A549 (cell line): ENCODE results near the gene BNC2. TPM values are rescaled to one million over a fixed set of nuclear protein-coding genes. Genes with fewer than 3 reads are reported as not detected.
A peak's percentile ranks its signal among the peaks of the same experiment; 100 is the strongest.

Source experiments
- ATAC-seq, 2 experiments: fragments of 200-7000 bp in 1 of 2; fragments of >200 bp in 1 of 2; cut with Nextera tagmentation in 1 of 2; cut with Tn5 transposase in 1 of 2; 3 replicates each; pipeline versions ENCODE4 v1.8.0 to v1.9.1; 2018 to 2020; ENCODE audit warnings: mild to moderate bottlenecking in 1 of 2, moderate library complexity in 1 of 2
- CTCF ChIA-PET: fragments of 300-600 bp; sonication (Branson Sonifier 250); formaldehyde crosslinking; extraction: SDS; loops from one replicate; lab custom pipeline; 2021; ENCODE audit warnings: antibody characterized with exemption, inconsistent platforms; lab: Yijun Ruan, JAX
- POLR2A ChIA-PET: fragments of 350-600 bp; formaldehyde crosslinking; extraction: SDS; loops from one replicate; lab custom pipeline; 2021; ENCODE audit warnings: antibody characterized with exemption, inconsistent platforms; lab: Yijun Ruan, JAX
- DNase-seq, 2 experiments: peaks; one replicate each; pipeline versions ENCODE4 v3.0.0 to v3.0.0-alpha.2; 2011 to 2016; ENCODE audit warnings: low read depth in 1 of 2, low spot score in 1 of 2
- FAIRE-seq: peaks from 2 replicates; lab custom pipeline; 2011; peaks lifted over from hg19 to GRCh38; lab: Jason Lieb, UNC
- H3K27ac ChIP-seq, 2 experiments: fragments of >200 bp; sonication (Bioruptor Twin); formaldehyde crosslinking; 3 replicates each; pipeline ENCODE4 v1.5.1; 2016 to 2017
- H3K4me1 ChIP-seq: fragments of >200 bp; sonication (Bioruptor Twin); formaldehyde crosslinking; 3 replicates; pipeline ENCODE4 v1.6.1; 2016
- H3K4me2 ChIP-seq: fragments of >200 bp; sonication (Bioruptor Twin); formaldehyde crosslinking; 3 replicates; pipeline ENCODE4 v1.6.1; 2016
- H3K4me3 ChIP-seq: fragments of >200 bp; sonication (Bioruptor Twin); formaldehyde crosslinking; 3 replicates; pipeline ENCODE4 v1.5.1; 2016
- H3K9me3 ChIP-seq: fragments of >200 bp; sonication (Bioruptor Twin); formaldehyde crosslinking; 3 replicates; pipeline ENCODE4 v1.6.1; 2016
- CHD2 ChIP-seq: fragments of 150-350 bp; IDR thresholded peaks from 2 replicates; pipeline ENCODE4 v1.6.1; 2014; ENCODE audit warnings: low read length; ENCODE audit not compliant: partially characterized antibody
- FOSL2 ChIP-seq, 2 experiments: fragments of 450-650 bp in 1 of 2; fragments of >200 bp in 1 of 2; sonication (Bioruptor Twin) in 1 of 2; formaldehyde crosslinking; IDR thresholded peaks; 2 replicates each; pipeline versions ENCODE4 v1.5.0 to v1.6.1; 2016 to 2020; ENCODE audit warnings: mild to moderate bottlenecking in 1 of 2, moderate library complexity in 1 of 2
- GATA3 ChIP-seq: IDR thresholded peaks from 2 replicates; pipeline ENCODE4 v1.6.1; 2012; ENCODE audit warnings: borderline replicate concordance
- HOXB5 ChIP-seq: fragments of 250-450 bp; sonication (Bioruptor Pico); IDR thresholded peaks from 2 replicates; pipeline ENCODE4 v1.5.0; 2020; ENCODE audit warnings: mild to moderate bottlenecking, moderate library complexity
- JUN ChIP-seq, 2 experiments: fragments of >200 bp; sonication (Bioruptor Twin); formaldehyde crosslinking; IDR thresholded peaks; 2 replicates in 1 of 2; 3 replicates in 1 of 2; pipeline ENCODE4 v1.6.1; 2016 to 2017
- MAFK ChIP-seq: fragments of 450-650 bp; IDR thresholded peaks from 2 replicates; pipeline ENCODE4 v1.6.1; 2014; ENCODE audit not compliant: partially characterized antibody
- NR3C1 ChIP-seq: fragments of >200 bp; sonication (Bioruptor Twin); formaldehyde crosslinking; IDR thresholded peaks from 3 replicates; pipeline ENCODE4 v1.6.1; 2017
- POLR2A ChIP-seq: IDR thresholded peaks from 2 replicates; pipeline ENCODE4 v1.6.1; 2012; ENCODE audit warnings: mild to moderate bottlenecking, low read length
- POLR2AphosphoS2 ChIP-seq: conservative IDR thresholded peaks from 2 replicates; pipeline ENCODE4 v1.6.1; 2012; ENCODE audit warnings: low read length, improper control_type of control experiment, inconsistent platforms
- RFX5 ChIP-seq: fragments of 450-650 bp; IDR thresholded peaks from 2 replicates; pipeline ENCODE4 v1.7.1; 2014; ENCODE audit warnings: antibody characterized with exemption, mild to moderate bottlenecking, moderate library complexity
- SMC3 ChIP-seq: fragments of >200 bp; sonication (Bioruptor Twin); formaldehyde crosslinking; IDR thresholded peaks from 3 replicates; pipeline ENCODE4 v1.6.1; 2018; ENCODE audit warnings: inconsistent platforms
- TP53 ChIP-seq: fragments of 250-450 bp; sonication (Bioruptor Pico); IDR thresholded peaks from 2 replicates; pipeline ENCODE4 v1.5.0; 2021; ENCODE audit warnings: mild to moderate bottlenecking, moderate library complexity
- ZSCAN20 ChIP-seq: fragments of 250-450 bp; sonication (Bioruptor Pico); IDR thresholded peaks from 2 replicates; pipeline ENCODE4 v1.8.0; 2022; ENCODE audit warnings: mild to moderate bottlenecking, moderate library complexity
- WGBS: methylation state at CpG from one replicate; pipeline ENCODE4 v1.1.6; 2017; ENCODE audit errors: missing lambda C conversion rate; 5-methylcytosine and 5-hydroxymethylcytosine counted together
- polyA plus RNA-seq, 4 experiments: library from polyadenylated mRNA; depleted of rRNA in 3 of 4; stranded (reverse); fragments of >200 nt; fragmentation: RNase III in 1 of 4; extraction: RNeasy Plus Mini Kit Qiagen cat#74134 plus additional on column Dnase treatment in 1 of 4; gene quantifications; 2 replicates in 3 of 4; 3 replicates in 1 of 4; pipeline ENCODE4 v1.2.3, GENCODE V29; 2011 to 2017
- TF ChIP-seq, protein P1 (sequence below): IDR thresholded peaks from 2 replicates; pipeline ENCODE4 v1.6.1; 2012
- TF ChIP-seq, protein P2 (sequence below): fragments of 450-650 bp; IDR thresholded peaks from 2 replicates; pipeline ENCODE4 v1.6.1; 2014; ENCODE audit warnings: antibody characterized with exemption

BNC2 gene
- polyA plus RNA-seq, 2 of the 4 experiments (the other 2 are of a cell fraction), result 6.2 to 7.5 TPM

DNA sequence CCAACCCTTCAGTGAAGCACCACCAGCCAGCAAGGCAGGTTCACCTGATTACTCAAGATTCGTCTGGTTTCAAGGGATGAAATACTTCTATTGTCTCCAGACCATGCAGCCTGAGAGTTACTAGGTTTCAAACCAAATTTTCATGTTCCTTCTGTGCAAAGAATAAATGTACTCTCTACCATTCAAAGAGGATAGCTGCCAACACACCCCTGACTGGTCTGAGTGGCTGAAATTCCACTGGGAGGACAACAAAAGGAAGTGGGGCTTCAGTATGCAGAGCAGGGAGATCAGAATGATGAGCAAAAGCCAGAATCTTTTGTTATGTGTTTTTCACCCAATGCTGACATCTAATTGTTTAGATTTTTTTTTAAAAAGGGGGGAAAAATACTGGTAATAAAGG is 356.3 kb downstream of the BNC2 start:
- CTCF ChIA-PET, result no interaction called here
- Histone ChIP-seq H3K4me1 (peaks cover 45% of the 10 kb centered on the region), H3K9me3 (no peaks in the 10 kb centered on the region), H3K4me3 (no peak overlapping the region), H3K4me2 (no peak overlapping the region), H3K27ac (0 out of 6 replicates have a peak overlapping the region, but pooled peaks of 1 of the 2 experiments have one; percentile 1)
- DNase-seq (no peak), ATAC-seq (peak in 1 of 2 experiments; percentile 32; a peak in 1 of 6 replicates), FAIRE-seq (no peak)
- POLR2A ChIA-PET, result no interaction called here
- 92% methylated on average over 1 of the region's 1 CpG for WGBS
- TF ChIP-seq, protein P1, sequence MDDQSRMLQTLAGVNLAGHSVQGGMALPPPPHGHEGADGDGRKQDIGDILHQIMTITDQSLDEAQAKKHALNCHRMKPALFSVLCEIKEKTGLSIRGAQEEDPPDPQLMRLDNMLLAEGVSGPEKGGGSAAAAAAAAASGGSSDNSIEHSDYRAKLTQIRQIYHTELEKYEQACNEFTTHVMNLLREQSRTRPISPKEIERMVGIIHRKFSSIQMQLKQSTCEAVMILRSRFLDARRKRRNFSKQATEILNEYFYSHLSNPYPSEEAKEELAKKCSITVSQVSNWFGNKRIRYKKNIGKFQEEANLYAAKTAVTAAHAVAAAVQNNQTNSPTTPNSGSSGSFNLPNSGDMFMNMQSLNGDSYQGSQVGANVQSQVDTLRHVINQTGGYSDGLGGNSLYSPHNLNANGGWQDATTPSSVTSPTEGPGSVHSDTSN, result no peak
- TF ChIP-seq CHD2 (no peak), FOSL2 (IDR thresholded peaks at IDR 0.05) (no peak), FOSL2 (CRISPR knock-in tag; IDR thresholded peaks at IDR 0.05) (no peak), GATA3 (no peak), NR3C1 (no peak), JUN (IDR thresholded peaks at IDR 0.05) (no peak)

DNA sequence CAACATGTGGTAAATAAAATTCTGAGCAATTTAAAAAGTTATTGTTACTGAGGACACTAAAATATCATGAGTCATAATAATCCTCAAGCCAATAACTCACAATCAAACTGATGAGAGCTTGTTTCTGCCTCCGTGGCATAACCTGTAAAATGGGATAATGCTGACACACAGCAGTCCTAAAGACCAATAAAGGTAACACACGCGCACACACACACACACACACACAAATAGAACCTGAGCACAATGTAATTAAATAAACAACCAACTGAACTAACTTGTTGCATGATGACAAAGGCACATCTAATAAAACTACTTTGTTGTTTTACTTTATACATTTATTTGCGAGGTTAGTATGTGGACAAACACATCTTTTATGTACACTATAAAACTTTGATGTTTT is 358.2 kb downstream of the BNC2 start:
- TF ChIP-seq TP53 (CRISPR knock-in tag) (no peak), RFX5 (no peak), FOSL2 (IDR thresholded peaks at IDR 0.05) (no peak), FOSL2 (CRISPR knock-in tag; IDR thresholded peaks at IDR 0.05) (peak; percentile 40; the same call in 1 of the 2 replicates), ZSCAN20 (no peak)
- TF ChIP-seq, all 56 proteins: peak for 1
- ATAC-seq, result no peak
- Histone ChIP-seq H3K4me2 (no peak overlapping the region), H3K9me3 (no peaks in the 10 kb centered on the region), H3K4me1 (peaks cover 43% of the 10 kb centered on the region), H3K4me3 (no peak overlapping the region), H3K27ac (no peak overlapping the region)
- ChIA-PET POLR2A (no interaction called here), CTCF (no interaction called here)
- no peak for DNase-seq
- 79% methylated on average over 4 of the region's 4 CpGs for WGBS
- FAIRE-seq, result peak; percentile 46

DNA sequence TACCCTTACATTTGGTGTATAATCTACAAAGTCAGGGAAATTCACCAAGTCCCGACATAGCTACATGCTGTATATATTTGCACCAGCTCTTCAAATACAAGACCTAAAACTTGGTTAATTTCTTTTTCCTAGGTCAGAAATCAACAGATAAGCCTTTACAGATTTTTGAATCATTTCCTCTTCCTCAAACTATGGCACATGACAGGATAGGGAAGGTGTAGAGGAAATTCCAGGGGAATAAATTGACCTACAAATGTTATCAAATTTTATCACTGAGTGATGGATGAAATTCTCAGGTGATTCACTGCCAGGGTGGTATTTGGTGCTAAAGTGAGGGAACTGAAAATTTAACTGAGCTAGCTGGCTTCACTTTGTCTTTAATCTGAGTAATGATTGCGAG is 360.0 kb downstream of the BNC2 start:
- WGBS, result 98% methylated on average over 2 of the region's 2 CpGs
- no peak for FAIRE-seq
- ChIA-PET POLR2A (no interaction called here), CTCF (interaction anchor here (1.4 kb wide), 1 partner anchor 57 kb away, joined by 3 read pairs; no protein-coding TSS in a partner anchor)
- Histone ChIP-seq H3K4me1 (peaks cover 34% of the 10 kb centered on the region), H3K4me3 (no peak overlapping the region), H3K9me3 (no peaks in the 10 kb centered on the region), H3K4me2 (peak overlapping the region; percentile 7; the same call in 1 of the 3 replicates), H3K27ac (peak overlapping the region in 1 of 2 experiments; percentile 44; a peak in 2 of 6 replicates)
- ATAC-seq, result no peak
- DNase-seq, result no peak
- TF ChIP-seq POLR2AphosphoS2, result no peak
- no peak for TF ChIP-seq GATA3
- TF ChIP-seq HOXB5 (CRISPR knock-in tag), result no peak
- TF ChIP-seq POLR2A, result no peak
- TF ChIP-seq, protein P2, sequence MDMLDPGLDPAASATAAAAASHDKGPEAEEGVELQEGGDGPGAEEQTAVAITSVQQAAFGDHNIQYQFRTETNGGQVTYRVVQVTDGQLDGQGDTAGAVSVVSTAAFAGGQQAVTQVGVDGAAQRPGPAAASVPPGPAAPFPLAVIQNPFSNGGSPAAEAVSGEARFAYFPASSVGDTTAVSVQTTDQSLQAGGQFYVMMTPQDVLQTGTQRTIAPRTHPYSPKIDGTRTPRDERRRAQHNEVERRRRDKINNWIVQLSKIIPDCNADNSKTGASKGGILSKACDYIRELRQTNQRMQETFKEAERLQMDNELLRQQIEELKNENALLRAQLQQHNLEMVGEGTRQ, result no peak

DNA sequence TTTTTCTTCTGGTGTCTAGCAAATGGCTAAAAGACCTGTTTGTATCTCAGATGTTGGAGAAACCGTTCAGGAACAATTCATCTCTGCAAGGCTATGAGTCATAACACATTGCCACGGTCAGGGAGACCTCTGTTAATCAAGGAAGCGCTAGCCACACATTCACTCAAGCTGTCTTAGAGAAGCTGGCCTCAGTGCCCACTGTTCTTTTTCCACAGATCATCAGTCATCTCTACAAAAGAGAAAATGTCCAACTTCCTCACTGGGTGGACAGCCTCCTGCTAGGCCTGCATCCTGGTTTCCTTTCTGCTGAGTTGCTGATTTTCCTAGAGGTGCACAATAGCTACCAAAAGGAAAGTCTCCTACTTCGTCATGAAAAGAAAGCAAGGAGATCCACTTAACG is 360.5 kb downstream of the BNC2 start:
- ChIA-PET POLR2A (no interaction called here), CTCF (interaction anchor here (1.3 to 1.4 kb wide), 2 partner anchors 10 to 56 kb away, joined by 3 read pairs; no protein-coding TSS in a partner anchor)
- Histone ChIP-seq H3K4me2 (peak overlapping the region; percentile 7; the same call in 2 of the 3 replicates), H3K27ac (peak overlapping the region in 1 of 2 experiments; percentile 44; a peak in 3 of 6 replicates), H3K9me3 (no peaks in the 10 kb centered on the region), H3K4me3 (no peak overlapping the region), H3K4me1 (peaks cover 36% of the 10 kb centered on the region)
- FAIRE-seq (peak; percentile 65), DNase-seq (no peak), ATAC-seq (peak in 1 of 2 experiments; percentile 58; a peak in 3 of 6 replicates)
- no peak for TF ChIP-seq FOSL2 (IDR thresholded peaks at IDR 0.05)
- 0 out of 2 replicates have a peak, but pooled peaks have one; percentile 22 for TF ChIP-seq FOSL2 (CRISPR knock-in tag; IDR thresholded peaks at IDR 0.05)
- peak; percentile 73 for TF ChIP-seq MAFK
- TF ChIP-seq SMC3, result no peak
- WGBS, result 65% methylated on average over 5 of the region's 5 CpGs
